Measurements from ENCODE around the gene C22orf39.

Gene C22orf39

DNA sequence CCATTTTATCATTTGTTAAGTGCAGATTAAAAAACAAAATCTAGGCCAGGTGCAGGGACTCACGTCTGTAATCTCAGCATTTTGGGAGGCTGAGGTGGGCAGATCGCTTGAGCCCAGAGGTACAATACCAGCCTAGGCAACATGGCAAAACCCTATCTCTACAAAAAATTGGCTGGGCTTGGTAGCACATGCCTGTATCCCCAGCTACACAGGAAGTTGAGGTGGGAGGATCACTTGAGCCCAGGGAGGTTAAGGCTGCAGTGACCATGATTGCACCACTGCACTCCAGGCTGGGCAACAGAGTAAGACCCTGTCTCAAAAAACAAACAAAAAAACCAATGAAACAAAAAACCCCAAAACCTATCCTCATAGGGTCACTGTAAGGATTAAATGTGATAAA, 48.9 kb downstream of the C22orf39 start:
- H3K27me3 ChIP-seq (ENCODE audit: control insufficient read depth, insufficient read depth, low read length, poor library complexity, severe bottlenecking): no peaks in the 10 kb centered on the region
- no peaks in the 10 kb centered on the region for H3K4me1 ChIP-seq (ENCODE audit: control insufficient read depth, insufficient read depth, low read length)
- no peak overlapping the region for H3K27ac ChIP-seq (ENCODE audit: insufficient read depth, low read depth, low read length, poor library complexity, severe bottlenecking)
- no peaks in the 10 kb centered on the region for H3K9me3 ChIP-seq (ENCODE audit: control insufficient read depth, low read length)
- H3K4me3 ChIP-seq (ENCODE audit: insufficient read depth, low read depth, low read length): no peak overlapping the region
- peaks cover 15% of the 10 kb centered on the region for H3K36me3 ChIP-seq (ENCODE audit: control insufficient read depth, insufficient read depth, low read length)
- 86 to 92% methylated on average over 2 of the region's 2 CpGs for WGBS, 2 experiments

DNA sequence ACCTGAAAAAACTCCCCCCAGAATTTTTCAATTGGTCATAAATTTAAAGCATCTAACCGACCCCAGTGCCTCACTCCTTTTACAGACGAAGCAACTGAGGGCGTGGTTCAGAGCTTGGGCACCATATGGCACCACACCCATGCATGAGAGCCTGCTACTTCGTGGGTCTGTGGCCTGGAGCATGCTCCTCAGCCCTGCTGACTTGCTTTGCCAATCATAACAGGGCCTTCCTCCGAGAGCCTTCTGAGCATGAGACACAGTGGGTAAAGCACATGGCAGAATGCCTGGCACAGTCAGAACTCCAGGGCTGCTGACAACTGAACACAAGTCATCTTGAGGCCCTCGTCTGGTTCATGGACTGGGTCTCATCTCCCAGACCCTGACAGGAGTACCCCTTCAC, 49.3 kb downstream of the C22orf39 start:
- Histone ChIP-seq H3K4me3 (ENCODE audit: insufficient read depth, low read depth, low read length) (no peak overlapping the region), H3K36me3 (ENCODE audit: control insufficient read depth, insufficient read depth, low read length) (peaks cover 15% of the 10 kb centered on the region), H3K9me3 (ENCODE audit: control insufficient read depth, low read length) (no peaks in the 10 kb centered on the region), H3K4me1 (ENCODE audit: control insufficient read depth, insufficient read depth, low read length) (no peaks in the 10 kb centered on the region), H3K27ac (ENCODE audit: insufficient read depth, low read depth, low read length, poor library complexity, severe bottlenecking) (no peak overlapping the region), H3K27me3 (ENCODE audit: control insufficient read depth, insufficient read depth, low read length, poor library complexity, severe bottlenecking) (no peaks in the 10 kb centered on the region)
- WGBS, 2 experiments: 91 to 94% methylated on average over 6 of the region's 6 CpGs

DNA sequence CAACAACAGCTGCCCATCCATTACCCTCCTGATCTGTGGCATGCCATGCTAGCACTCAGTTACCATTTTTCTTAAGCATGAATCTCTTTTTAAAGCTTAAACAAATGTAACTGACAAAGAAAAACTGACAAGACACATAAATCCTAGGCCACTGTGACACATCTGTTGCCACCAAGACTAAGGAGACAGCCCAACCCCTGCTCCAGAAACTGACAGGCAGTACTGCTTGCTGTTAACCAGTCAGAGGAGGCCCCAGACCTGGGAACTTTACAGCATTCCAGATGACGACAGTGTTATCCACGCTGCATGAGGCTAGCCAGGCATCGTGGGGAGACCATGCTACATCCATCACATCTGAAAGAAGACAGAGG, 49.8 kb downstream of the C22orf39 start:
- 96 to 99% methylated on average over 3 of the region's 3 CpGs for WGBS, 2 experiments
- no peaks in the 10 kb centered on the region for H3K9me3 ChIP-seq (ENCODE audit: control insufficient read depth, low read length)
- H3K27me3 ChIP-seq (ENCODE audit: control insufficient read depth, insufficient read depth, low read length, poor library complexity, severe bottlenecking): no peaks in the 10 kb centered on the region
- peaks cover 15% of the 10 kb centered on the region for H3K36me3 ChIP-seq (ENCODE audit: control insufficient read depth, insufficient read depth, low read length)
- no peak overlapping the region for H3K4me3 ChIP-seq (ENCODE audit: insufficient read depth, low read depth, low read length)
- H3K27ac ChIP-seq (ENCODE audit: insufficient read depth, low read depth, low read length, poor library complexity, severe bottlenecking): no peak overlapping the region
- no peaks in the 10 kb centered on the region for H3K4me1 ChIP-seq (ENCODE audit: control insufficient read depth, insufficient read depth, low read length)

DNA sequence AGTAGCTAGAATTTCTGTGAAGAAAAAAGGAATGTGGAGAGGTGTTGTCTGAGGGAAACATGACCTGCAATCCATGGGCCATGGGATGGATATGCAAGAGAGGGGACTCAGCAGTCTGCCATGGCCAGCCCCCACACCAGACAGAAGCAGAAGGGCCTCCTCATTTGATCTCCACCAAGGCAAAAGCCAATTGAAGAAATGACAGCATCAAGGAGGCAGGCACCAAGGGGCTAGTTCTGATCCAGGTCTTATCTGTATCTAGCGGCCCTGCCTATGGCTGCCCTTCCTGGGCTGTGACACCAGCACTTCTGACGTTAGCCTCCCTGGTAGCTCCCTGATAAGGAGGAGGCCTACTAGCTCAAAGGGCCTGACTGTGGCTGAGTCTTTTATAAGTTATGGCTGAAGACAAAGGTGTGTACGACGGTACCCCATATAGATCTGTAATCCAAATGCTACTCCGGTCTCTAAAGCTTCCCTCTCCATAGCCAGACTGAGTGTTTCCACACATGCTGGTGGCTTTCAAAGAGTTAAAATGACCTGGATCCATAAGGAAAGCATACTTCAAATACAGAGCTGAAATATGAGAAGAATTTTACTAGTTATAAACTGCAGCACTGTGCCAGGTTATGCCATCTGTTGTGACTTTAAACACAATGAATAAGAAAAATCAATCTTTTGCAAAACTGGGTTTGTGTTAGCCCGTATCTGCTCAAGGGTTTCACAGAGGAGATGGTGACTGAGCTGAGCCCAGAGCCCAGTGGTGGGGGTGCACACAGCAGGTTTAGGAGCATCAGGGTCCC, 50.4 kb downstream of the C22orf39 start:
- H3K27me3 ChIP-seq (ENCODE audit: control insufficient read depth, insufficient read depth, low read length, poor library complexity, severe bottlenecking): no peaks in the 10 kb centered on the region
- WGBS, 2 experiments: 96% methylated on average over 6 of the region's 6 CpGs
- H3K27ac ChIP-seq (ENCODE audit: insufficient read depth, low read depth, low read length, poor library complexity, severe bottlenecking): no peak overlapping the region
- no peaks in the 10 kb centered on the region for H3K4me1 ChIP-seq (ENCODE audit: control insufficient read depth, insufficient read depth, low read length)
- no peaks in the 10 kb centered on the region for H3K9me3 ChIP-seq (ENCODE audit: control insufficient read depth, low read length)
- no peak overlapping the region for H3K4me3 ChIP-seq (ENCODE audit: insufficient read depth, low read depth, low read length)
- H3K36me3 ChIP-seq (ENCODE audit: control insufficient read depth, insufficient read depth, low read length): peaks cover 17% of the 10 kb centered on the region

DNA sequence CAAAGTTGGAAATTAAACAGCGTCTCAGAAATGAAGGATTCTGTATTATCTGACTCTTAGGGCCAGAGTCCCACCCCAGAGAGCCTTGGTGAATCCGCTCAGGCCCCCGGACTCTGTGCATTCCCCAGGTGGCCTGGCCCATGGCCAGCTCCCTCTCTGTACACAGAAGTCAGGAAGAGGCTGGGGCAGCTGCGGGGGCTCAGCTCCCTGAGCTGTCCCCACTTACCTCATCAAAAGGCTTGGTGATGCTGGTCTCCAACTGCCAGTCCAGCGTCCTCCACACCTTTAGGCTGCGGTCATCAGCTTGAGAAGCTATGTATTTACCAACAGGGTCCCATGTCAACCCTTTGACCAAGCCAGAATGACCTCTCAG, 51.0 kb downstream of the C22orf39 start:
- Histone ChIP-seq H3K36me3 (ENCODE audit: control insufficient read depth, insufficient read depth, low read length) (peaks cover 19% of the 10 kb centered on the region), H3K4me3 (ENCODE audit: insufficient read depth, low read depth, low read length) (no peak overlapping the region), H3K27ac (ENCODE audit: insufficient read depth, low read depth, low read length, poor library complexity, severe bottlenecking) (no peak overlapping the region), H3K27me3 (ENCODE audit: control insufficient read depth, insufficient read depth, low read length, poor library complexity, severe bottlenecking) (no peaks in the 10 kb centered on the region), H3K4me1 (ENCODE audit: control insufficient read depth, insufficient read depth, low read length) (no peaks in the 10 kb centered on the region), H3K9me3 (ENCODE audit: control insufficient read depth, low read length) (no peaks in the 10 kb centered on the region)
- 97 to 98% methylated on average over 6 of the region's 6 CpGs for WGBS, 2 experiments

DNA sequence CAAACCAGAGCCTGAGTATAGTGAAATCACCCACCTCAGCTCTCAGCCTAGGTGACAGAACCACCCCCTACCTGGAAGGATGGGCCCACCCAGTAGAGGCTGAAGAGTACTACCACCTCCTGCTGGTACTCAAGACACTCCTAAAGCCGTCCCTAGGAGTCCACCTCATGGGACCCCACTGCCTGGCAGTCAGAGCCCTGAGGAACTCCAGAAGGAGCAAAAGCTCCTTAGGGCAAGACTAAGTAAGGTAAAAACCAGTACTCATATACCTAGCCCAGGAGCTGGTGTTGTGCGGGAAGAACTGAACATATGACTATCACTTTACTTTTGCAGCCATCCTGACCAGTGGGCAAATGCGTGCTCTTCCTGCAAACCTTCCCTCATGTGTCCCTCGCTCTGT, 52.2 kb downstream of the C22orf39 start:
- Histone ChIP-seq H3K4me1 (ENCODE audit: control insufficient read depth, insufficient read depth, low read length) (no peaks in the 10 kb centered on the region), H3K27ac (ENCODE audit: insufficient read depth, low read depth, low read length, poor library complexity, severe bottlenecking) (no peak overlapping the region), H3K36me3 (ENCODE audit: control insufficient read depth, insufficient read depth, low read length) (peaks cover 19% of the 10 kb centered on the region), H3K4me3 (ENCODE audit: insufficient read depth, low read depth, low read length) (no peak overlapping the region), H3K27me3 (ENCODE audit: control insufficient read depth, insufficient read depth, low read length, poor library complexity, severe bottlenecking) (no peaks in the 10 kb centered on the region), H3K9me3 (ENCODE audit: control insufficient read depth, low read length) (no peaks in the 10 kb centered on the region)
- WGBS, 2 experiments: 96 to 97% methylated on average over 4 of the region's 4 CpGs

DNA sequence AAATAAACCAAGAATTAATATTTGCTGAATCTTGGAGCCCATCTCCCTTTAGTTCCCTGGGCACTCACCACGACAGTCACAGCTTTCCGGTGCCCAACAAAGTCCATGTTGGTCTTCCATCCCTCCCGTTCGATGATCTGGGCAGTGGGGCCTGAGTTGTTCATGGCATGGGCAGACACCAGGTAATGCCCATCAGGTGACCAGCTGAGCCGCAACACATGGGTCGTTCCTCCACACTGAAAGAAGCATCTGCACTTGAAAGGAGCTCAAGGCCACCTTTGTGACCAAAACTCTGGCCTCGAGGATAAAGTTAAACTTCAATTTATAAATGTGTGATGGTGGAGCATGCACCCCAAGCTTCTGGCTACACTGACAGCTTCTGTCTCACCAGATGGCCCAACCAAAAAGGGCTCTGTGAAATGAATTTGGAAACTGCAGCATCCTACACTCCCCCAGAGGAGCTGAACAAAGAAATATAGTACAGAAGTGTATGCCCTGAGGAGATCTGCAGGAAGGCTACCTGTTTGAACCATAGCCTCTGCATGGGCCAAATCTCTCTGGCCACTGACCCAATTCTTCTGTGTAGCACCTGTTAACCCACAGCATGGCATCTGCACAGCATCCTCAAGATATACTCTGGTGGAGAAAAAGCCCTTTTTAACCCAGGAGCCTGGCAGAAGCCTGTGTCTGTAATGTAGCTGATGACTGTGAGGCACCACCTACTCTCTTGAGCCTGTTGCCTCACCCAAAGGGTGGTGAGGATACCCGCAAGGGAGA, 53.0 kb downstream of the C22orf39 start:
- no peaks in the 10 kb centered on the region for H3K9me3 ChIP-seq (ENCODE audit: control insufficient read depth, low read length)
- H3K36me3 ChIP-seq (ENCODE audit: control insufficient read depth, insufficient read depth, low read length): peaks cover 21% of the 10 kb centered on the region
- H3K4me3 ChIP-seq (ENCODE audit: insufficient read depth, low read depth, low read length): no peak overlapping the region
- 90 to 95% methylated on average over 8 of the region's 8 CpGs for WGBS, 2 experiments
- H3K4me1 ChIP-seq (ENCODE audit: control insufficient read depth, insufficient read depth, low read length): no peaks in the 10 kb centered on the region
- no peak overlapping the region for H3K27ac ChIP-seq (ENCODE audit: insufficient read depth, low read depth, low read length, poor library complexity, severe bottlenecking)
- no peaks in the 10 kb centered on the region for H3K27me3 ChIP-seq (ENCODE audit: control insufficient read depth, insufficient read depth, low read length, poor library complexity, severe bottlenecking)

DNA sequence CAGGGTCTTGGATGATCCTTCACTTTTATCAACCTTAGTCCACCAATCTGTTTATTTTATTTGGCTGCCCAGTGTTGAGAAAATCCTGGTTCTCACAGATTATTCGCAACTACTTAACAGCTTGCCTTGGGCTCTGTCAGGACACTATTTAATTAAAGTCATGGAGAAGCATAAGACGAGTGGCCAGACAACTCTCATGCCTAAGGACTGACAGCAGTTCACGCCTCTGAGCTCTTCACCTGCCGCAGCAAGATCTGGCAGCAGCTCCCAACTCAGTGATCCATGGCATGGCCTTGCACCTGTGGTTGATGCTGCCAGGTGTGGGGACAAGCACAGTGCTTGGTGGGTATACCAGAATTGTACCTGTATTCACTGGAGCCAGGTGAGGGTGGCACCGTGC, 53.8 kb downstream of the C22orf39 start:
- Histone ChIP-seq H3K36me3 (ENCODE audit: control insufficient read depth, insufficient read depth, low read length) (peaks cover 24% of the 10 kb centered on the region), H3K4me1 (ENCODE audit: control insufficient read depth, insufficient read depth, low read length) (no peaks in the 10 kb centered on the region), H3K4me3 (ENCODE audit: insufficient read depth, low read depth, low read length) (no peak overlapping the region), H3K27ac (ENCODE audit: insufficient read depth, low read depth, low read length, poor library complexity, severe bottlenecking) (no peak overlapping the region), H3K27me3 (ENCODE audit: control insufficient read depth, insufficient read depth, low read length, poor library complexity, severe bottlenecking) (no peaks in the 10 kb centered on the region), H3K9me3 (ENCODE audit: control insufficient read depth, low read length) (no peaks in the 10 kb centered on the region)
- 85% methylated on average over 5 of the region's 5 CpGs for WGBS, 2 experiments
